HT1080 (cell line): ENCODE data around the gene ALDH1L2. TPM values are rescaled to one million over a fixed set of nuclear protein-coding genes. Genes with fewer than 3 reads are reported as not detected.

Source experiments
- DNase-seq: peaks from one replicate; pipeline ENCODE4 v3.0.0-alpha.2; 2015; ENCODE audit warnings: low read depth
- total RNA-seq: library from RNA; depleted of rRNA; stranded (reverse); fragments of >200 nt; shearing (Covaris generic); gene quantifications from 2 replicates; pipeline ENCODE4 v1.2.3, GENCODE V29; 2014

The ALDH1L2 gene
- total RNA-seq, 1 experiment from 2014 or later = 0.34 TPM

GRCh38 chr12:105033851-105034250, 50.4 kb downstream of the ALDH1L2 start:
- no peak for DNase-seq

DNA sequence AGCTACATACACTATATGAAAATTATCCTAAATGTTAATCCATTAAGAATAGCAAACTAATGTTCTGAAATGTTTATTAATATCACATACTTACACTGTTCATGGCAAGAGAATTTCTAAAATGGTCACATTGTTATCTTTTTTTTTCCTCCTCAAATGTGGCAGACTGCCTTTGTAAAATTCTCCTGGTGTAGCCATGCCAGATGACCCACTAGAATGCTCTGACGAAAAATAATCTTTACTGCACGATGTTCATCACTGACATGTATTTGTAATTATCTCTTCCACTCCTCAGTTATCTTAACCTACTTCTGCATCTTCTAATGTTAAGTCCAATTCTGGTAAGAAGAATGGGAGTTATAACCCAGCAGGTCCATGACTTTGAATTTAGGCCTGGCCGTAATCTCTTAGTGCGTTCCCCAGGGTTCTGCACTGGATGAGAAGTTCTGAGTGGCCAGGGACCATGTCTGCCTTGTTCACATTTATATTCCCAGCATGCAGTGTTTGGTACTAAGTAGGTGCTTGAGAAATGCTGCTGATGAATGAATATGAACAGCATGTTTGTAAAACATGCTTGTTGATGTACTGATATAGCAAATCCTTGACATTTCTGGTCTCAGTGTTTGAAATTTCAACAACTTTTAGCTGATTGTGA, 51.4 kb downstream of the ALDH1L2 start:
- no peak for DNase-seq

DNA sequence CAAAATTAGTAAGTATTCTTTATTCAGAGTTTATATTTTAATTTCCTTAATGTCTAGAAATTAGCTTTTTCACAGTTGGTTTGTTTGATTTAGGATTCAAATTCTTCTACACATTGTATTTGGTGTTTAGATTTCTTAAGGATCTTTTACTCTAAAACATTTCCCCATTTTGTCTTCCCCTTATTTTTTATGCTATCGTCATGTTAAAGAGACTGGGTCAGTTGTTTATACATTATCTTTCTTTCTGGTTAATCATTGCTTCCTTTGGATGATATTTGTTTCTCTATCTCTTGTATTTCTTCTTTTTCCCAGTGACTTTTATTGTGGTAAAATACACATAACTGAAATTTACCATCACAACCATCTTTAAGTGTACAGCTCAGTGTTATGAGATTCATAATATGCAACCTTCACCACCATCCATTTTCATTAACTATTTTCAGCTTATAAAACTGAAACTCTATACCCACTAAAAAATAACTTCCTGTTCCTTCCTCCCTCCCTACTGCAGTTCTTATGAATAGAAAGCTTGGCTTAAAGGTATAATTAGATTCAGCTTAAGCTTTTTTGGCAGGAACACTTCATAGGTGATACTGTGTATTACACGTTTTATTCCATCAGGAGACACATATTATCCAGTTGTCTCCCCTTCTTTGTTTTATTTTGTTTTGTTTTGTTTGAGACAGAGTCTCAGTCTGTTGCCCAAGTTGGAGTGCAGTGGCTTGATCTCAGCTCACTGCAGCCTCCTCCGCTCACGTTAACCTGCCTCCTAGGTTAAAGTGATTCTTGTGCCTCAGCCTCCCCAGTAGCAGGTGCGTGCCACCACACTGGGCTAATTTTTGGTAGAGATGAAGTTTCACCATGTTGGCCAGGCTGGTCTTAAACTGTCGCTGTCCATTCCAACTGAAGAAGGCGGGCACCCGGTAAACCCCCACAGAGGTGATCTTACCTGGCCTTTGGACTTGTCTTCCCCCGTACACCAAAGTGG, 53.1 kb downstream of the ALDH1L2 start:
- no peak for DNase-seq

GRCh38 chr12:105026411-105026810, 57.8 kb downstream of the ALDH1L2 start:
- DNase-seq = no peak

GRCh38 chr12:105025890-105026289, 58.4 kb downstream of the ALDH1L2 start:
- DNase-seq = no peak

- DNase-seq = no peak
Observed at GRCh38 chr12:105024928-105025327, 59.3 kb downstream of the ALDH1L2 start.

DNA sequence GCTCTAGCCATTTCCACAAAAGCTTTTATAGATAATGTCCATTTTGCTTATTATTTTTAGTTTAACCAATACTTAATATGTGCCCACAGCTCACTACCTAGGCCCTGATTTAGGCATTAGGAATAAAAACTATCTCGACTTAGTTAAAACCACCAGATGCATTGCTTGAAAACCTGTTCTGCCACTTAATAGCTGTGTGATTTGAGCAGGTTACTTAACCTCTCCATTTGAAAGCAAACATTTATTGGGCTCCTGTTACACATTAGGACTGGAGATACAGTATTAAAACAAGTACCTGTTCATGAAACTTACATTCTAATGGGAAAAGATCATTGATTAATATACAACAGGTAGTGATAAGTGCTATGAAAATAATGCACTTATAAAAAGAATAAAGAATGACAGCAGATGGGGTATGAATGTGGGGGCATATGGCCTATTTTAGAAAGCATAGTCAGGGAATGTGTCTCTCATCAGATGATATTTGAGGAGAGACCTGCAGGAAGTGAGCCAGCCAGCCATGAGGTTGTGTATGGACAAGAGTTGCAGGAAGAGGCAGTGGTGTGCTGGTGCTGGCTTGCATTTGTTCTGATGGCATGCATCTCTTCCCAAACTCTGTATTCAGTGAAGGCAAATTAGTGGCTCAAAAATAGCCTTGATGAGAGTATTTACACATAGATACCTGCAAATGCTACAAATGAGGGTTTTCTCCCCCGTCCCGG, 63.9 kb downstream of the ALDH1L2 start:
- no peak for DNase-seq

DNA sequence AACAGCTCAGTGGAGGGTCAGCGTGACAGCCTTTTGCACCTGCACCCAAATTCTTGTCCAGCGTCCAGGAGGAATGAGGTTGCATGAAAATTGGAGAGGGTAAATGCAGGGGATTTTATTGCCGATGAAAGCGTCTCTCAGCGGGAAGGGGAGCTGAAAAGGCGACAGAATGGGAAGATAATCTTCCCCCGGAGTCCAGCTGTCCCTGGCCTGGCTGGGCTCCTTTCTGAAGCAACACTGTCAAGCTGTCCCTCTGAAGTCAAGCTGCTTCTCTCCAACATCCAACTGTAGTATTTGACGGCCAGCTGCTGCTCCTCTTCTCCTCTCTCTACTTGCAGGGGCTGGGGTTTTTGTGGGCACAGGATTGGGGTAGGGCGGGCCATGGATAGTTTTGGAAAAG, 65.5 kb downstream of the ALDH1L2 start:
- DNase-seq = no peak

DNA sequence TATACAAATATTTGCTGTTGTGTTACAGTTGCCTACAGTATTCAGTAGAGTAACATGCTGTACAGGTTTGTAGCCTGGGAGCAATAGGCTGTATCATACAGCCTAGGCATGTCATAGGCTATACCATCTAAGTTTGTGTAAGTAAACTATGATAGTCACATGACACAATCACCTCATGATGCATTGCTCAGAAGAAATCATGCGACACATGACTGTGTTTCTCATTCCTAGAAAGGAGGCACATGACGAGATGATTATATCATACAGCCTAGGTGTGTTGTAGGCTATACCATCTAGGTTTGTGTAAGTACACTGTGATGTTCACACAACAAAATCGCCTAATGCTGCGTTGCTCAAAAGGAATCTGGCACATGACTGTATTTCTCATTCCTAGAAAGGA, 66.2 kb downstream of the ALDH1L2 start:
- no peak for DNase-seq

DNA sequence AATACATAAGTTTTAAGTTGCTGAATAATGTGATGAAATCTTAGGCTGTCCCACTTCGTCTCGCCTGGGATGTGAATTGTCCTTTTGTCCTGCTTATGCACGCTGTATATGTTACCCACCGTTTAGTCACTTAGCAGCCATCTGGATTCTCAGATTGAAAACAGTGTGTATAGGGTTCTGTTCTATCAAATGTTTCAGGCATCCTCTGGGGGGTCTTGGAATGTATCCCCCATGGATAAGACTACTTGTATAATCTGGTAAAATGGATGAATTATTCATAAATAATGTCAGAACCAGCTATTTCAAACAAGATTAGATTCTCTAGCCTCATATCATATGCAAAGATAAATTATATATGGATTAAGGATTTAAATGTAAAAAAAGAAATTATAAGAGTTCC, 68.7 kb downstream of the ALDH1L2 start:
- no peak for DNase-seq

DNA sequence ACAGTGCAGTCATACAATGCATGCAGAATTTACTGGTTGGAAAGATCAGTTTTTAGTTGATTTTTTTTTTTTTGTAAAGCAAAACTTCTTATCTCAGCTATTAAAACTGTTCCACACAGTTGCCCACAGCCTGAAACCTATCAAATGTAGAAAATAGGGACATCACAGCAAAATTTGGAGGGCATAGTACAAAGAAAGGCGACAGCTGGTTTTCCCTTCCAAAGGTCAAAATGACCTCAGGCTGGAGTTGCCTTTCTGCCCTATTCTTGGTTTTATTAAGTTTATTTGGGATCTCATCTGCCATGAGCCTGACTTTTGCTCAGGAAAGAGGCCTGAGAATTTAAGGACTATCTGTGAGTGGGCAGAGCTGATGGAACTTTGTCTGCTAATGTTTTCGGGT, 69.7 kb downstream of the ALDH1L2 start:
- no peak for DNase-seq

- DNase-seq = peak; percentile 40
Observed at GRCh38 chr12:105013892-105014291, 70.4 kb downstream of the ALDH1L2 start.

DNA sequence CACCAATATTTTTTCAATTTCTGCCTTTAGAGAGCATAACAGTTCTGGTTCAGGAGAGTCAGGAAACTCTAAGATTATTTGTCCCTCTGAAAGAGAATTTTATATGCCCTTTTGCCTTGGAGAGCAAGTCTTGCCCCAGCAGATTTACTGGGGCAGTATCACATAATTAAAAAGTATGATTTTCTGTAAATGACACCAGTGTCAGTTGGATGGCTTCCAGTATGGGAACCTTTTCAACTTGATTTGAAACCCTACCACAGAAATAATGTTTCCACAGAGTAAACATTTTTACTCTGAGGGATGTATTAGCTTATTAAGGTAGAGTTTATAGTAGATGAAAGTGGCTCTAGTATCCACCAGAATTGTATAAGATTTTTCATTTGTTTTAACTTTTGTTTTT, 82.8 kb downstream of the ALDH1L2 start:
- DNase-seq = no peak

- DNase-seq = no peak
Observed at GRCh38 chr12:104999347-104999685, 84.9 kb downstream of the ALDH1L2 start.

DNA sequence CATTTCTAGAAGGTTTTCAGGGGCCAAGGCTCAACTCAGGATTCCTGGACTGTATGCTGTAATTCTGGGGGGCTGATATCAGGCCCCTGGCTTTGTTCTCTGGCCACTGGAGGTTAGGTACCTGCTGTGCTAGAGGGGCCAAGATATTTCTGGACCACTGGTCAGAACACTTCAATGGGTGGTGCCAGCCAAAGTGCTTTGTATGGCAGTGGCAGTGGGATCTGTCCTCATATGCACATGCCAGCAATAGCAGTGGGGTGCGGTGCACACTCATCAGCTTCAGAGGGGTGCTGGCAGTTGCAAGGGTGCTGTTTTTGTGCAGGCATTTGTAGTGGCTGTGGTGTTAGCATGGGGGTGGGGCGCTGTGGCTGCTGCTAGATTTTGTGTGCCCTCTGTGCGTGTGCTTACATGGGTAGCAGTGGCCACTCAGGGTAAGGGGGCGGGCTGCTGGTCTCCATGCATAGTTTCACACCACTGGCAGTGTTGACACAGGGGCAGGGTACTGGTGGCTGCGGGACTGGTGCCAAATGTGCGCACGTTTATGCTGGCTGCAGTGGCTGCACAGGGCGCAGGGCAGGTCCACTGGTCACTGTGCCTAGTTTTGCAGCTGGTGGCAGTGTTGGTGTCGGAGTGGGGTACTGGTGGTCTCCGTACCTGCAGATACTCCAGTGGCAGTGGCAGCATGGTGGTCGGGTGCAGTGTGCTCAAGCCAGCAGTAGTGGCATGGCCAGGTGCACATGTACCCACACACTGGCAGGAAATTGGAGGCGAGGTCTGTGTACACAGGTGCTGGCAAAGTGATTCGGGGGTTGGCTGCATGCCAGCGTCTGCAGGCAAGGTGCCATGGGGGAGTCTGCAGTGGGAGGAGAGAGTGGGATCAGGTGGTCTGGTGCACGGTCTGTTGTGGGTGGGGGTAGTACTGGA, 85.6 kb downstream of the ALDH1L2 start:
- DNase-seq = no peak

DNA sequence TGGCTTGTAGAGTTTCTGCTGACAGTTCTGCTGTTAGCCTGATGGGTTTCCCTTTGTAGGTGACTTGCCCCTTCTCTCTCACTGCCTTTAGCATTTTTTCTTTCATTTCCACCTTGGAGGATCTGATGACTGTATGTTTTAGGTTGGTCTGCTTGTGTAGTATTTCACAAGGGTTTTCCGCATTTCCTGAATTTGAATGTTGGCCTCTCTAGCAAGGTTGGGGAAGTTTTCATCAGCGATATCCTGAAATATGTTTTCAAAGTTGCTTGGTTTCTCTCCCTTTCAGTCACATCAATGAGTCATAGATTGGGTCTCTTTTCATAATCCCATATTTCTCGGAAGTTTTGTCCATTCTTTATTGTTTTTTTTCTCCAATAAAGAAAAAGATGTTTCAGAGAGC, 86.7 kb downstream of the ALDH1L2 start:
- DNase-seq = no peak

GRCh38 chr12:104994336-104994735, 89.9 kb downstream of the ALDH1L2 start:
- DNase-seq = peak; percentile 54

DNA sequence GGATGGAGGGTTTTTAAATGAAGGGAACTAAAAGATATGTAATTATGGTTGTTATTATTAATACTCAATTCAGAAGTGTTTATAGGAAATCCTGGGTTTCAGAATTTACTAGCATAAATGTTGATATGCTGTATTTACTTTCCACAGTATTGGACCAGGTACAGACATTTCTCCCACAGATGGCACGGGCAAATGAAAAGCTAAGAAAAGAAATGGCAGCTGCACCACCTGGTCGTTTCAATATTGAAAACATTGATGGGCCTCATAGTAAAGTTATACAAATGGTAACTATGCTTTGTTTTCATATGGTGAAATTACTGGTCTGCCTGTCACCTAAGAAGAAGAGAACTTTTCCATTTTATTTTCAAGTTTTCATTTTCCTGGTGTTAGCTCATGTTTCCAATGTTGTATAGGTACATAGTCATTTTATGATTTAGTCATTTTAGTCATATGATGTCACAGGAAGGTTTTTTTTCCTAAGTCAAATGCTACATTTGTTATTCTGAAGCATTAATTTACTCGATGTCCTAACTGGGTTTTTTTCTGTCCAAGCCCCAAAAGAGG, 92.6 kb downstream of the ALDH1L2 start:
- no peak for DNase-seq

- peak; percentile 17 for DNase-seq
Observed at GRCh38 chr12:104990950-104991349, 93.3 kb downstream of the ALDH1L2 start.
